Measurements from ENCODE around the gene SRGAP1. TPM values are rescaled to one million over a fixed set of nuclear protein-coding genes. Genes with fewer than 3 reads are reported as not detected.

Gene SRGAP1
- total and polyA plus RNA-seq, 2 of the 8 experiments (the other 6 are each of a cell fraction or from before 2014, with no cell fraction given), result 3.2 to 7.3 TPM

DNA sequence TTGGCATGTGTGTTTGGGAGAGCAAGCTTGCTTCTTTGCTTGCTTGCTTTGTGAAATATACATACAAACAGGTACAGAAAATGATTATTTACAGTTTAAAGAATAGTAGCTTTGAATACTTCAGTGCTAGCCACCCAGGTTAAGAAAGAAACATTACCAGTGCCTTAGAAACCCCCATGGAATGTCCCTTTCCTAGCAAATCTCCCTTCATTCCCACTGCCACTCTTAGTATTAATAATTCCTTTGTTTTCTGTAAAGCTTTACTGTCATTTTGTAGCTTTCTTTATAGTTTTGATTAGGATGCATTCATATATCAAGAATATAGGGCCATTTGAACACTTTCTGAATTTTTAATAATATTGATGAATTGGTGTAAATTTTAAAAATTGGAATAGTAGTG is 9.5 kb downstream of the SRGAP1 start (continued):
- TF ChIP-seq ASH2L (IDR thresholded peaks at IDR 0.05; ENCODE audit: low read length) (no peak), TEAD4 (IDR thresholded peaks at IDR 0.05; ENCODE audit: low read depth, low read length) (no peak), RBBP5 (IDR thresholded peaks at IDR 0.05; ENCODE audit: borderline replicate concordance, low read depth, low read length) (no peak), CREB1 (IDR thresholded peaks at IDR 0.05) (no peak)
